Colon (tissue), 2 donors: ENCODE data around the gene ARHGAP27.

Experiments
- FAIRE-seq: peaks from 2 replicates; lab custom pipeline; 2012; peaks lifted over from hg19 to GRCh38; lab: Jason Lieb, UNC
- donor health status: control.
- donor health status: control.

ARHGAP27 gene

DNA sequence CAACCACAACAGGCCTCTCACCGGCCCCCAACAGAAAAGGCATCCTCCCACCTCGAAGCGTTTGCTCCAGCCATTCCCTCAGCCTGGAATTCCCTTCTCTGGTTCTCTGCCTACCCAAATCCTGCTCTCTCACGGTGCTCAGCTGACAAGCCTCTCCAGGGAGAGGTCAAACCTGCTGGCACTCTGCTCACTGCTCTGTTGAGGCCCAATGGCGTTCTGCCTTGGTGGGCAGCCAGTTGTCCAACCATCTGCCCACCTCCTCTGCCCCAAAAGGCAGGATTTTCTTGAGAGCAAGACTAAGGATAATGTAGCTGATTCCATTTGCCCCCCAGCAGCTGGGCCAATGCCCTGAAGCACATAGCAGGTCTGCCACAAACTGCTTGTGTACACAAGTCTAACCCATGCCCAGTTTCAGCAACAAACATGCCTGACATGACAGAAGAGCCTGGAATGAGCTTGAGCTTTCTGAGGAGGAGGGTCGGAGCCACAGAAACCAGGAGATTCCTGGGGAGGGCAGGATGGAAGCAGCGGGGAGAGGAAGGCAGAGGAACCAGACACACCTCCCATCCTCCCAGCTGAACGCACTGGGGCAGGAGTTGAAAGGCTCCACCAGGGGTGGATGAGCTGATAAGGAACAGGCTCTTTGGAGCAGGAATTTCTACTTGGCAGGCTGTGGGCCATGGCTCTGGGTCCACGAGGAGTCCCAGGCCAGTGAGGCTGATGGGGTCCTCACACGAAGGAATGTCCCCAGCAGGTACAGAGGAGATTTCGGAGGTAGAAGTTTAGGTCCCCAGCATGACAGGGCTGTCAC lies 23.9 kb downstream of the ARHGAP27 start:
- FAIRE-seq: no peak

DNA sequence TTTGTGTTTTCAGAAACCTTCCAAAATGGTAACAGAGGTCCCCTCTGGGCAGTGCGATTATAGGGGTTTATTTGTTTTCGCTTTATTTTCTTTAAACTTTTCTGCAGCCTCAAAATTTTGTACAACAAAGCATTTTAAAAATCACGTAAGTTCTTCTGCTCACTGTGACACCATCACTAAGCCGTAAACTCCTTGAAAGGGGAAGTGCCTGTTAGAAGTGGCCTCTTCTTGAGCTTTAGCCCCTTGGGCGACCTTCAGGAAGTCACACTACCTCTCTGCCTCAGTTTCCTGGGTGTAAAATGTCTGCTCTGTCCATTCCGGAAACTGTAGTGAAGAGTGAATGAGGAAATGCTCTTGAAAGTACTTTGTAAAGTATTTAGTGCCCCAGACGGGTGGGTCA lies 26.6 kb downstream of the ARHGAP27 start:
- FAIRE-seq: no peak

DNA sequence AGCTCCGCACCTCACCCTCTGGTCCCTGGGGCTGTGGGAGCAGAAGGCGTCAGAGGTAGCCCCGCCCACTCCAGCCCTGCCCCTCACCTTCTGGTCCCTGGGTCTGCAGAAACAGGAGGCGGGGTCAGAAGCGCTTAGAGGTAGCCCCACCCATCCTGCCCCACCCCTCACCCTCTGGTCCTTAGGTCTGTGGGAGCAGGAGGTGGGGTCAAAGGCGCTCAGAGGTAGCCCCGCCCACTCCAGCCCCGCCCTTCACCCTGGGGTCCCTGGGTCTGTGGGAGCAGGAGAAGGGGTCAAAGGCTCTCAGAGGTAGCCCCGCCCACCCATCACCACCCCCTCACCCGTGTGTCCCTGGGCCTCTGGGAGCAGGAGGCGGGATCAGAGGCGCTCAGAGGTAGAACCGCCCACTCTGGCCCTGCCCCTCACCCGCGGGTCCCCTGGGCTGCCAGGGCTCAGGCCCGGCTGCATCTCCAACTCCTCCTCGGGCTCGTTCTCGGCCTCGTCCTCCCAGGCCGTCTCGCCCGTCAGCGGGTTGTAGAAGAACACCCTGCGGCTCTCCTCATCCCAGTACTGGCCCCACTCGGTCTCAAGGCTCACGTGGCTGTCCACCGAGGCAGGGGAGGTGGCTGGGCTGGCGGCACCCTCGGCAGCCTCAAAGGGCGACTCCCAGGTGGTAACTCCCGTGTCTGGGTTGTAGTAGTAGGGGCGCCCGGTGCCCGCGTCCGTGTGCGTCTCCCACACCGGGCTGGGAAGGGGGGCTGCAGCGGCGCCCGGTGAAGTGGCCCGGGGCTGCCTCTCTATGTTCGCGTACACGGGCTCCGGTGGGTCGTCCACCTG lies 27.2 kb downstream of the ARHGAP27 start:
- FAIRE-seq: no peak

DNA sequence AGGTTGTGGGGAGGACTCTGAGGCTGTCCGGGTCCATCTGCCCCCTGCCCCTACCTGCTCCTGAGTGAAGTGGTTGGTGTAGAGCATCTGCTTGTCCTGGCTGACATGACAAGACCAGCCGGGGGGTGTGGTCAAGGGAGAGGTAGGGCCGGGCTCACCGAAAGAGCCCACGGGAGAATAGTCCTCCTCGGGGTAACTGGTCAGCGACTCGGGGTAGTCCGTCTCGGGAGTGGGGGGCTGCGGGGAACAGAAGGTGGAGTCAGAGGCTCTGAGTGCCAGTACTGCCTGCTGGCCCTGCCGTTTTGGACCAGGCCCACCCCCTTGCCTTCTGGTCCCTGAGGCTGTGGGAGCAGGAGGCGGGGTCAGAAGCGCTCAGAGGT lies 27.8 kb downstream of the ARHGAP27 start:
- FAIRE-seq: no peak

DNA sequence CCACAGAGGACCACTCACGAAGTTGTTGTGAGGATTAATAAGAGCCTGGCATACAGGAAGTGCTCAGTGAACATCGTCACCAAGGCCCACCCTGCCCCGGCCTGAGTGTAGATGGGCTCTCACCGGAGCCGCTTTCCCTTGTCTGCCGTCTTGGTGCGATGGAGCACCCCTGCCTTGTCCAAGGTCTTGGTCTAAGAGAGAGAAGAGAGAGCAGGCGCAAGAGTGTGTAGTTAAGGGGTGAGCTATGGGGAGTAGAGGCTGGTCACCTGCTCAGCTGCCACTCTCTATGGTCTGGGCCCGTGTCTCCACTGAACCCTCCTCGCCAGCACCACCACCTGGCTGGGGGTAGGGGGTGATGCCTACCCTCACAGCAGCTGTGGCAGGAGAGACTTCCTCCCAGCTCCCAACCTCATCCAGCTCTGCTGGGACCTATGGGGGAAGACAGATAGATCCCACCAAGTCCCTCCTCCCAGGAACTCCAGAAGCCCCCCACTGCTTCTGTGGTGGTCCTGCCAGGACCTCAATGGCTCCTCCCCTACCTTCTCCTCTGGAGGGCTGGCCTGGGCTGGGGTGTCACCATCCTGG lies 28.7 kb downstream of the ARHGAP27 start:
- FAIRE-seq: no peak

DNA sequence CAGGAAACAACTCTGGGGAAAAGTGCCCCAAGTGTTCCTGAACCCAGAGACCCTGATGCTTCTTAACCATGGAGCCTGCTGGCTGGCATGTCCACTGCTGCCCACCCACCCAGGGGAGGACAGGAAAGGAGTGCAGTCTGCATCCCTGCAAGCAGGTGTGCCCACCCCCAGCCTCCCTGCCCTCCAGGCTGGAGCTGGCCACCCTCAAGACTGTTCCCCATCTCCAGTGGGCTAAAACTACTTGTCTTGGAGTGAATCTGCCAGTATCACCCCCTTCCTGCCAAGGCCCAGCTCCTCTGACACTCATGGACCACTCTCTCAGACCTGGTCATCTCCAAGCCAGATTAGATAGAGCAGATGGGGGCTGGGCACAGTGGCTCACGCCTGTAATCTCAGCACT lies 29.8 kb downstream of the ARHGAP27 start:
- FAIRE-seq: no peak

DNA sequence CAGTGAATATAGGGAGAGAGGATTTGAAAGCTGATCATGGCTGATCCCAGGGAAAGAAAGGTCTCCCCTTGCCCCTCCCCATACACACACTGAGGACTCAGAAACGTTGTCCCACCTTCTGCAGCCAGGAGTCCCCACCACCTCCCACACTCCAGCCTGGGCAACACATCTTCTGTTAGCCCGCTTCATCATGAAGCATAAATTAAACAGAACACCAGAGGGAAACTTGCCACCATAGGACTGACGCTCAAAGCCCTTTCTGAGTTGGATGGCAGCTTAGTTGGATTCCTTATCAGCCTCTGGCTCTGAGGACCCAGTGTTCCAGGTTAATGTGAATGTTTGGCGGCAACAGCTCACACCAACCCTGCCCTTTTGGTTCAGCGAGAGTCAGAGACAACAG lies 33.9 kb downstream of the ARHGAP27 start:
- no peak for FAIRE-seq

DNA sequence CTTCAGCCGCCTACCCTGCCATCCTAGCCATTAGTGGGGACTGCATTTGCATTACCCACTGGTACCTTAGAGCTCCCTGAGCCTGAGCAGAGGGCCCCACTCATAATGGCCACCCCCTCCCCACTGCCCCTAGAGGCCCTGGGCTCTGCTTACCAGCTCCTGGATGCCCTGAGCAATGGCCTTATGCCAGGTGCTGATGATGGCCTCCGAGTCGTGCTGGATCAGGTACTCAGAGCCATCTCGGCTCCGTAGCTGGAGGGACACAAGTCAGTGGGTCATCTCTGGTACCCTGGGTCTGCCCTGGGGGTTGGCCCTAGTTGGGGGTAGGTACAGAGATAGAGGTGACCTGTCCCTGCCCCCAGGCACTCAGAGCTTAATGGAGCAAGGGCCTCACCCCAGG lies 34.9 kb downstream of the ARHGAP27 start:
- no peak for FAIRE-seq

DNA sequence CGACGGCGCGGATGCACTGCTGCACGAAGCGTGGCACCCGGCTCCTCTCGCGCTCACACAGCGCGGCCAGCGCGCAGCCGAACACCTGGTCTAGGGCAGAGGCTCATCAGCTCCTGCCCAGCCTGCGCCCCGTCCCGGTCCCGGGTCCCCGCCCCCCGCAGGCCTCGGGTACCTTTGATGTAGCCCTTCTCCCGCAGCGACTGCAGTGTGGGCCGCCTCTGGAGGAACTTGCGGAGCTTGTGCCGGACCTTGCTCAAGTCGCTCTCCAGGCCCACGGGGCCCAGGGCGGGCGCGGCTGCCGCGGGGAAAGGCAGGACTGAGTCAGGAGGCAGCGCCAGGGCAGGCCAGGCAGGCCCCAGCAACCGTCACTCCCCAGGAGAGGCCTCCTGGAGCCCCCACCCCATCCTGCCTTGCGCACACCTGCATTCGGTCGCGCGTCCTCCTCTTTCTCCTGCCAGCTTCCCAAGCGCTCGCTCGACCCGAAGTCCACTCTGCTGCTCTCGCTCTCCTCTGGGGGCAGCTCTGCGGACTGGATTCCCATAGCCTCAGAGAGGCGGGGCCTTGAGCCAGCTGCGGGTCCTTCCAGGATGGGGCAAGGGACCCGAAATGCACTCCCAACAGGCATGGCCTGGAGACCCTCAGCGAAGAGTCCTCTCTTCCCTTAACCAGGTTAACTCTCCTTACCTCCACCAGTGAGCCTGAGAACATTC lies 36.0 kb downstream of the ARHGAP27 start:
- no peak for FAIRE-seq

DNA sequence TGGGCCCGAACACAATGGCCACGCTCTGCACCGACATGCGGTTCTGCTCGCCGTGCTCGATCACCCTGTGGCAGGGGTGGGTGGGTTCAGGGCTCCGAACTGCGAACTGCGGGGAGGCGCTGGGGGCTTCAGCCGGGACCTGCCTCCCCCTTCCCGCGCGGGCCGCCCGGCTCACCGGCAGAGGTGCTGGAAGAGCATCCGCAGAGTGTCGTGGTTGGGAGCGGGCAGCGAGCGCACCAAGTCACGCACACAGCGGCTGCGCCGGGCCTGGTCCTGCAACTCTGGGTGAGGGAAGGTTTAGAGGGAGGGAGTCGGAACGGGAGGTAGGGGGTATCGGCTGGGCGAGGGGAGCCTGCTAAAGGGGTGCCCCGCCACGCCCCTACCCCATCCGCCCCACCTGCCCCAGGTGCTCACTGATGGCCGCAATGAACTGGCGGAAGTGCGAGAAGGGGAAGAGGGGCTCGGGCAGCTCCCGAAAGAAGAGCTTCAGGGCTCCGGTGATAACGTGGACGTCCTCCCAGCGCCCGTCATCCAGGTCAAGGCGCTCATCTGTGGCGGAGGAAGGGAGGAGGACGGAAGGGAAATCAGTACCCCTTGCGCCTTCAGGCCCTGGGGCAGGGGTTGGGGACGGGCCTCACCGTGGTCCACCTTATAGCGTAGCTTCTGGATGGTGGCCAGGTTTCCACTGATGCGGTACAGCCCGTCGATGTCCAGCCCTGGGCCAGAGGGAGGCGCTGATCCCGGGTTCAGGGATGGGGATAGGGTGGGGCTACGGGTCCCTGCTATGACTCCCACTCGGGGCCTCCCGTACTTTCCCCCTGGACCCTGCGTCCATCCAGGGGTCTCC lies 36.9 kb downstream of the ARHGAP27 start:
- FAIRE-seq: no peak

DNA sequence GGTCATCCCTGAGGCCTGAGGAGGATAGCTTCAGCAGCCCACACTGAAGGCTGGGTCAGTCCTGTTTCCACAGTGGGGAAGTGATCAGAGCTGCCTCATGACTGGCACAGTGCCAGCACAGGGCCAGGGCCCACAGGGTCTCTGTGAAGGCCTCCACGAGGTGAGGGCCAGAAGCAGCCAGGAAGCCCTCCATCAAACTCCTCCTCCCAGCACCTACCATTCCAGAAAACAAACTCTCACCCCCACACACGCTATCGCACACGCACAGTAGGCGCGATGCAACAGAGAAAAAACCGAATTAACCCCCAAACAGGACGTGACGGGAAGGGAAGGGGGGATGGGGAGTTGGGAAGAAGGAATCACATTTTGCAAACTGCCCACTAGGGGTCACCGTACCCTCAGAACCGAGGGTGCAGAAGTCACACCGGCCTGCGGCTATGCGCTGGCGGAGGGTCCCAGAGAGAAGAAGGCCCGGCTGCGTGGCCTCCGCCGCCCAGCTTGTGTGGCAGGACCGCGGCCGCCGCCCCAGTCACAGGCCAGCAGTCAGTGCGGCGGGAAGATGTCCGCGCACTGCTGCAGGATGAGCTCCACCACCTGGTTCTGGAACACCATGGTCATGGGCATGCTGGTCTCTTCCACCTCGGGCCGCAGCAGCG lies 37.6 kb downstream of the ARHGAP27 start:
- FAIRE-seq: no peak

DNA sequence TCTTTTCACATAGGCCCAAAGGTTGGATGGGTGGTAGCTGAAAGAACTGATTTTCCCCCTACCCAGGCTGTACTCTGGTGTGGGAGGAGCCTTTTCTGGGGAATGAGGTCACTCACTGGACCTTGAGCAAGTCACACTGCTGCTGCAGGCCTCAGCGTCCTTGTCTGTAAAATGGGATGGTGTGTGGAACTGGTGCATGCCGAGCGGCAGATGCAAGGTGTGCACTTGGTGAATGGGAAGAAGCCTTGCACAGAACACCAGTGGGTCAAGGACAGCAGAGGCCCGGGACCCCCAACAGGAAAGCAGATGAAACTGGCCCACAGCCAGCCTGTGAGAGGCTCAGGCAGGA lies 38.1 kb downstream of the ARHGAP27 start:
- no peak for FAIRE-seq

DNA sequence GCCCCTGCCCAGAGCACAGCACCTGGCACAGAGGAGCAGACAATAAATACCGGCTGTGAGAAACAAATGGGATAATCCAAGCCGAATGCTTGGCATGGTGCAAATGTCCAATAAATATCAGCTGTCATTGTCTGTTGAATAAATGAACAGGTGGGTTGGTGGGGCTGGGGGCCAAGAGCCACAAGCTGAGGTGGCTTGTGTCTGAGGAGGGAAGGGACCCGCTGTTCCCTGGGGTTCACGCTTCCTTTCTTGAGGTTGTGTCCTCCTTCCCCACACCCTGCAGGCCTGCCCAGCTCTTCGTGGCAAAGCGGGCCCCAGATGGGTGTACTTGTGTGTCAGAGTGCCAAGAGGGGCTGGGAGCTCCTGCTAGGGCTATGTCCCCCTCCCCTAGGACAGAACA lies 38.6 kb downstream of the ARHGAP27 start:
- no peak for FAIRE-seq

DNA sequence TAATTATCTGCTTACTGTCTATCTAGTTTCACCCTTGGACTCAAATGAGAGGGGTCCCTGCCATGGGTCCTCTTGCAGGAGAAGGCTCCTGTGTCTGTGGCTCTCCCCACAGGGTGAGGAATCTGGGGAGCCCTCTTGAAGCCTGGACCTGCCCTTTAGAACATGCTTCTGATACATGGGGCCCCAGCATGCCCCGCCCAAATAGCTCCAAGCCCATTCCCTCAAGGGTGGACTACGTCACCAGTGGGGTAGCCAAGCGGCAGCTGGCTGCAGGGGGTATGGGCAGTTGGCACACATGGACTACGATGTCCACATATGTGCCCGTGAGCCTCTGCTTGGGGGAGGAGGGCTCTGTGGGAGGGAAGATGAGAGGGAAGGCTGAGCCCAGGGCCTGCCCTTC lies 39.3 kb downstream of the ARHGAP27 start:
- FAIRE-seq: no peak

DNA sequence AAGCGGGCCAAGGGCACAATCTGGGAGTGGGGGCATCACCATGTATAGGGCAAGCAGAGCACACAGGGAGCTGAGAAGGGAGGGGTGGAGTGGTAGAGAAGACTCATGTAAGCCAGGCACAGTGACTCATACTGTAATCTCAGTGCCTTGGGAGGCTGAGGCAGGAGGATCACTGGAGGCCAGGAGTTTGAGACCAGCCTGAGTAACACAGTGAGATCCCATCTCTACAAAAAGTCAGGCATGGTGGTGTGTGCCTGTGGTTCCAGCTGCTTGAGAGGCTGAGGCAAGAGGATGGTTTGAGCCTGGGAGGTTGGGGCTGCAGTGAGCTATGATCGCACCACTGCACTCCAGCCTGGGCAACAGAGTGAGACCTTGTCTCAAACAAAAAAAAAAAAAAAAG lies 40.8 kb downstream of the ARHGAP27 start:
- FAIRE-seq: no peak

DNA sequence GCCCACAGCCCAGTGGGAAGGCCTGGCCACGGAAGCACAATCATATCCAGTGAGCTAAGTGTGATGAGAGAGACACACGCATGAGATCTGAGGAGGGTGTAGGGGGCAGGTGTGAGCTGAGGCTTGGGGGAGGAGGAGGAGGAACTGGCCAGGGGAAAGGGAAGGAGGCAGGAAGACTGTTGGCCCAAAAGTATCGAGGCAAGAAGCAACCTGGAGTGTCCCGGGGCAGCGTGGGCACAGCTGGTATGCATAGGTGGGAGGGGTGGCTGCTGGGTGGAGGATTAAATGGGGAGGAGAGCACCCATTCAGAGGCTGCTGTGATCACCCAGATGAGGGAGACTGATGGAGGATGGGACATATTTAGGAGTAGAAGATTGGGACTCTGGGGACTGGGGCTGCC lies 41.4 kb downstream of the ARHGAP27 start:
- no peak for FAIRE-seq

DNA sequence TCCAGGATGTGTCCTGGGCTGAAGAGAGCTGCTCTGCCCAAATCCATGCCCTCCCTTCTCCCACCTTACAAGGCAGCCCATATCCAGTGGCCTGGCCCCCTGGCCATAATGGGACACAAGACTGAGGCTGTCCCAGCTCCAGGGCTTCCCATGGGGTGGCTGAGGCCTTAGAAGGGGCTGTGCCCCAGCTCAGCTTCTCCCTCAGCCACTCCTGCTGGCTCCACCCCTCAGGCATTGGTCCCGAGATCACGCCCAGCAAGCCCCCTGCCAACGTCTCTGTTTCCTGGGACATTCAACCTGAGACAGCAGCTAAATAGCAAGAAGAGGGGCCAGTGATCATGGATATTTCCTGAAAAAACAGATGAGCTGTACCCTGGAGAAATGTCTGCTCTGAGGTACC lies 43.3 kb downstream of the ARHGAP27 start:
- no peak for FAIRE-seq

DNA sequence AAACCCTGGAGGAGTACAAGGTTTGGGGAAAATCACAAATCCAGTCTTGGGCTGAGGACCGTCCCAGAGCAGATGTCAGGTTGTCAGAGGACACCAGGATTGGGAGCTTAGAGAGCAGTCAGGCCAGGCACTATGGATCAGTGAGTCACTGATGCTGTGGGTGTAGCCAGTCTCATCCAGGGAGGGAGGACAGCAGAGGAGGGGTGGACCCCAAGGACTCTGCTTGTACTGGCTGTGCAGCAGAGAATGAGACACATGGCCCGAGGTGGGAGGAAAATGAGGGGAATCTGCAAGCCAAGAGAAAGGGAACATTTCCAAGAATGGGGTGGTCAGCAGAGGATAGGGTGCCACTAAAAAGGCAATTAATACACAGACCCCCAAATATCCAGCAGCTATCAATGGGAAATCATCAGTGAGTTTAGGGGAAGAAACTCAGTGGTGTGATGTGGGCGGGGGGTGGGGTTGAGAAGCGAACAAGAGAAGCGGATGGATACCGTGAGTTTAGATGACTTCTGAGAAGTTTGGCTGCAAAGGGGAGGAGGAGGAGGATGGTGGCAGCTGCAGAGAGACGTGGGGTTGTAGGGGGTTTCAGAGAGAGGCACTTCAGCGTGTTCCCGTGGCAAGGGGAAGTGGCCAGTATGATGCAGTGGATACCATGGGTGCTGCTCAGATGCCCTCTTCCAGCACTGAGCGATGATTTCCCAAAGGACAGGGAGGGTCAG lies 43.9 kb downstream of the ARHGAP27 start:
- no peak for FAIRE-seq

DNA sequence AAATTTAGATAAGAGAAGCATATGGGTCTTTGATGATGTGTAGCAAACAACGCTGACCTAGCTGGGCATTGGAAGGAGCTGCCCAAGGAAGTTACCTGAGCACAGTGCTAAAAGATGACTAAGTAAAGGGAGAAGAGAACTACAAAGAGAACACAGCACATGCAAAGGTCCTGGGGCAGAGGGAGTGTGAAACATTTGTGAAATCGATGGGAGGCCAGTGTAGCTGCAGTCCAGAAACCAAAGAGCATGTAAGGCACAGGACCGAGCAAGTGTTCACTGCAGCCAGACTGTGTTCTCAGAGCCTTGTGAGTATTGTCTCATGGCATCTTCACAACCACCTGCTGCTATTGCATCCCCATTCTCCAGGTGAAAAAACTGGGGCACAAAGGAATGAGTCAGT lies 44.9 kb downstream of the ARHGAP27 start:
- no peak for FAIRE-seq

DNA sequence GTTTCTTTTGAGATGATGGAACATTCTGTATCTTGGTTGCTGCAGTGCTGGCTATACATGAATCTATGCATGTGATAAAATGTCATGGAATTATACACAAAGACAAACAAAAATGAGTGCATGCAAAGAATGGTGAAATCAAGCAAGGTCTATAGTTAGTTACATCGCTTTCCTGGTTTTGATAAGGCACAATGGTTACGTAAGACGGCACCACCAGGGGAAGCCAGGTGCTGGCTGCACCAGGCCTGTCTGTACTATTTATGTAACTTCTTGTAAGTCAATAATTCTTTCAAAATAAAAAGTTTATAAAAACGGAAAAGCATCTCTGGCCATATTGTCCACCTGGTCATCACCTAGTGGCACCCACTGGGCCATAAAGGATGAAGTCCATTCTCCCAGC lies 46.5 kb downstream of the ARHGAP27 start:
- FAIRE-seq: no peak
